Neural cell (in vitro differentiated cells): ENCODE data around the gene IL23R.

Experiments used
- CTCF ChIP-seq: fragments of 450-650 bp; IDR thresholded peaks from 2 replicates; pipeline ENCODE4 v1.5.1; 2014; ENCODE audit warnings: antibody characterized with exemption, mild to moderate bottlenecking, moderate library complexity; ENCODE audit not compliant: poor library complexity, severe bottlenecking
- EP300 ChIP-seq: fragments of 450-650 bp; conservative IDR thresholded peaks from 2 replicates; pipeline ENCODE4 v1.6.1; 2014; ENCODE audit warnings: antibody characterized with exemption, mild to moderate bottlenecking, moderate library complexity; ENCODE audit not compliant: poor library complexity, severe bottlenecking
- EZH2 ChIP-seq: fragments of 200-600, 300-800 bp; shearing (Covaris generic), sonication (generic); IDR thresholded peaks from 2 replicates; pipeline ENCODE4 v1.6.1; 2014; ENCODE audit warnings: antibody characterized with exemption, low read length, borderline replicate concordance, mild to moderate bottlenecking; ENCODE audit not compliant: insufficient read depth, poor library complexity, severe bottlenecking
- MXI1 ChIP-seq: fragments of 450-650 bp; conservative IDR thresholded peaks from 2 replicates; pipeline ENCODE4 v1.6.1; 2014; ENCODE audit warnings: antibody characterized with exemption, mild to moderate bottlenecking; ENCODE audit not compliant: poor library complexity, severe bottlenecking
- POLR2AphosphoS5 ChIP-seq: IDR thresholded peaks from 2 replicates; pipeline ENCODE4 v1.6.1; 2012
- RAD21 ChIP-seq: fragments of 450-650 bp; conservative IDR thresholded peaks from 2 replicates; pipeline ENCODE4 v1.6.1; 2014; ENCODE audit warnings: antibody characterized with exemption, mild to moderate bottlenecking, moderate library complexity
- SMC3 ChIP-seq: fragments of 450-650 bp; conservative IDR thresholded peaks from 2 replicates; pipeline ENCODE4 v1.6.1; 2014; ENCODE audit warnings: antibody characterized with exemption, mild to moderate bottlenecking, moderate library complexity; ENCODE audit not compliant: poor library complexity
- TAF1 ChIP-seq: IDR thresholded peaks from 2 replicates; pipeline ENCODE4 v1.6.1; 2012; ENCODE audit warnings: low read depth
- TF ChIP-seq, protein P1 (sequence below): IDR thresholded peaks from 2 replicates; pipeline ENCODE4 v1.6.1; 2012; ENCODE audit warnings: borderline replicate concordance

DNA sequence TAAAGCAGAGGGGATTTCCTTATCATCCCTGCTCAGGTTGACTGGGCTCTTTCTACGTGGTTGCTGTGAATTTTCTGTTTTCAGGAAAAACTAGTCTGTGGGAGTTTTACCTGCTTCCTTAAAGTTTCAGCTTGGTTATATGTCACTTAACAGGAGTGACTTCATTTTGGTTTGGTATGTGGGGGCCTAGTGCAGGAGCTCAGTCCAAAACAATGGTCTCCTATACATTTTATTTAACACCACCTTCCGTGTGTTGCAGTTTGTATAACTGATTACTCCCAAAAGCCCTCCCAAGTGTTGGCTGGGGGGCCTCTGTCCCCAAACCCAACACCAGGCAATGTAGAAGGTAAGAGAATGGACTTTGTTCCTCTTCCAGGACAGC lies 5.3 kb downstream of the IL23R start:
- TF ChIP-seq CTCF (no peak), EZH2 (no peak), MXI1 (no peak), TAF1 (no peak), POLR2AphosphoS5 (no peak), RAD21 (no peak), EP300 (no peak), SMC3 (no peak)
- TF ChIP-seq, protein P1, sequence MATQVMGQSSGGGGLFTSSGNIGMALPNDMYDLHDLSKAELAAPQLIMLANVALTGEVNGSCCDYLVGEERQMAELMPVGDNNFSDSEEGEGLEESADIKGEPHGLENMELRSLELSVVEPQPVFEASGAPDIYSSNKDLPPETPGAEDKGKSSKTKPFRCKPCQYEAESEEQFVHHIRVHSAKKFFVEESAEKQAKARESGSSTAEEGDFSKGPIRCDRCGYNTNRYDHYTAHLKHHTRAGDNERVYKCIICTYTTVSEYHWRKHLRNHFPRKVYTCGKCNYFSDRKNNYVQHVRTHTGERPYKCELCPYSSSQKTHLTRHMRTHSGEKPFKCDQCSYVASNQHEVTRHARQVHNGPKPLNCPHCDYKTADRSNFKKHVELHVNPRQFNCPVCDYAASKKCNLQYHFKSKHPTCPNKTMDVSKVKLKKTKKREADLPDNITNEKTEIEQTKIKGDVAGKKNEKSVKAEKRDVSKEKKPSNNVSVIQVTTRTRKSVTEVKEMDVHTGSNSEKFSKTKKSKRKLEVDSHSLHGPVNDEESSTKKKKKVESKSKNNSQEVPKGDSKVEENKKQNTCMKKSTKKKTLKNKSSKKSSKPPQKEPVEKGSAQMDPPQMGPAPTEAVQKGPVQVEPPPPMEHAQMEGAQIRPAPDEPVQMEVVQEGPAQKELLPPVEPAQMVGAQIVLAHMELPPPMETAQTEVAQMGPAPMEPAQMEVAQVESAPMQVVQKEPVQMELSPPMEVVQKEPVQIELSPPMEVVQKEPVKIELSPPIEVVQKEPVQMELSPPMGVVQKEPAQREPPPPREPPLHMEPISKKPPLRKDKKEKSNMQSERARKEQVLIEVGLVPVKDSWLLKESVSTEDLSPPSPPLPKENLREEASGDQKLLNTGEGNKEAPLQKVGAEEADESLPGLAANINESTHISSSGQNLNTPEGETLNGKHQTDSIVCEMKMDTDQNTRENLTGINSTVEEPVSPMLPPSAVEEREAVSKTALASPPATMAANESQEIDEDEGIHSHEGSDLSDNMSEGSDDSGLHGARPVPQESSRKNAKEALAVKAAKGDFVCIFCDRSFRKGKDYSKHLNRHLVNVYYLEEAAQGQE: no peak
